Urothelium cell line (cell line): ENCODE measurements around the gene CELF5.
"Not testable (repeated sequence)": the region's sequence is repeated elsewhere in the genome, so short reads cannot be mapped to it uniquely, and the experiment has no call there.

ENCODE experiments used
- DNase-seq: peaks from one replicate; pipeline ENCODE4 v3.0.0; 2011; ENCODE audit warnings: low spot score, mixed read lengths
- FAIRE-seq: peaks from 2 replicates; lab custom pipeline; 2011; peaks lifted over from hg19 to GRCh38; lab: Jason Lieb, UNC

CELF5 gene

DNA sequence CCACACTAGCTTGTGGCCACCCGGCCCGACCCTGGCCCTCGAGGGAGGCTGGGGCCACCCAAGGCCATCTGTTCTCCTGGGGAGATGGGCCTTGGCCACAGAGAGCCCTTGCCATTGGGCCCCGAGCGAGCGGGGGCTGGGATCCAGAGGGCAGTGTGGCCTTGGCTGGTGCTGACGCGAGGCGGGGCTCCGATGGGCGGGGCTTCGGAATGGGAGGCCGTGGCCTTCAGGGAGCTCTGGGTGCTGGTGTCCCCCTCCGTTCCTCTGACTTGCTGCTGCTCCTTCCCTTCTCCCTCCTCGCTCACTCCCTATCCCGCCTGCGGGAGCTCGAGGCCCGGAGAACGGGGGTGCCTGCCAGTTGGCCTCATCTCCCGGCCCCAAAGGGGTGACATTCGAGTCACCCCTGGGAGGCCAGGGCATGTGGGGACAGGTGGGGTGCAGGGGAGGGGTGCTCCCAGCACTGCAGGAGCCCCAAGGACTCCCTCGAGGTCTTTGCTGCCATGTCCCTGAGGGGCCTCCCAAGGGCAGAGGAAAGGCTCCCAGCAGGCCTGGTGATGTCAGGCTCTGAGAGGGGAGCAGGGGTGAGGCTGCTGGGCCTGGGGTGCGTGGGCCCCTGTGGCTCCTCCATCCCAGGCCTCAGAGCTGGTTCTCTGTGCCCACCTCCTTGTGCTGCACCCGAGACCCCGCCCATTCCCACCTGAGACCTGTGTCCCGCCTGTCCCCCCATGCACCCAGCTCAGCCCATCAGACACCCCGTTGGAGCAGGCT lies 34.6 kb upstream of the CELF5 start:
- DNase-seq (no peak), FAIRE-seq (no peak)

GRCh38 chr19:3190470-3190770 lies 34.0 kb upstream of the CELF5 start:
- DNase-seq = no peak
- FAIRE-seq = no peak

DNA sequence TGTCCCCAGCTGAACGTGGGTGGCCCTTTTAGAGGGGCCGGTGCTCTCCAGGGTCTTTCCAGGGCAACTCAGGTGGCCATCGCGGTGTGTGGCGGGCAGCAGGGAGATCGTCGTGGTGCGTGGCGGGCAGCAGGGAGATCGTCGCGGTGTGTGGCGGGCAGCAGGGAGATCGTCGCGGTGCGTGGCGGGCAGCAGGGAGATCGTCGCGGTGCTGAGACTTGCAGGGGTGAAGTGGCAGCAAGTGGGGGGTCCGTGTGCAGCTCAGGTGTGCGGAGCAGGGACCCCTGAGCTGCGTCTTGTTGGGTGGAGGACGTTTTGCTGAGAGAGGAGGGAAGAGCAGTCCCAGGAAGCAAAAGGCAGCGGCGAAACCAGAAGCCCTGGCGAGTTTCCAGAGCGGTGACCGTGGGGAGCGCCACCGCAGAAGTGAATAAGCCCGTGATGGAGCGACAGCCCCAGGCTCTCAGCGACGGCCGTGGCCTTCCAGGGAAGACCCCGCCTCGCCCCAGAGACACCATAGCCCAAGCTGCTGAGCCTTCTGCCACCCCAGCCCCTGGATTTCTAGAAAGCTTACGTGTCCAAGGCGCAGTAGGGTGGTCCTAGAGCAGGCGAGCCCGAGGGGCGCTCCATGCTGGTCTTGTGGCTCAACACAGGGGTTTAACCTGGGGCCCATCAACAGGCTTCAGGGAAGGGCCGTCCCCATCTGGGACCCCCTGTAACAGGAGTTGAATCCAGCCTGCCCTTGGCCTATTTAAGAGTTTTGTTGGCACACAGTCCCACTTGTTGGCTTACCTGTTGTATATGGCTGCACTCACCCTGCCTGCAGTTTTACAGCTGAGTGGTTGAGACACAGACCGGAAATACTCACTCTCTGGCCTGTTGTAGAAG lies 33.3 kb upstream of the CELF5 start:
- DNase-seq = no peak
- FAIRE-seq = no peak

DNA sequence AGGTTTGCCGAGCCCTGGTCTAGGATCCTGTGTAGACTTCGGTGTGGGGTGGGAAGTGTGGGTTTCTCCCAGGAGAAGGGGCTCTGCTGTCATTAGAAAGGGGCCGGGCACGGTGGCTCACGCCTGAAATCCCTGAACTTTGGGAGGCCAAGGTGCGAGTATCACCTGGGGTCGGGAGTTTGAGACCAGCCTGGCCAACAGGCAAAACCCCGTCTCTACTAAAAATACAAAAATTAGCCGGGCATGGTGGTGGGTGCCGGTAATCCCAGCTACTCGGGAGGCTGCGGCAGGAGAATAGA lies 32.7 kb upstream of the CELF5 start:
- DNase-seq, FAIRE-seq: not testable (repeated sequence)

- FAIRE-seq (no peak), DNase-seq (no peak)
These were observed 32.2 kb upstream of the CELF5 start for GRCh38 chr19:3192228-3192635.

DNA sequence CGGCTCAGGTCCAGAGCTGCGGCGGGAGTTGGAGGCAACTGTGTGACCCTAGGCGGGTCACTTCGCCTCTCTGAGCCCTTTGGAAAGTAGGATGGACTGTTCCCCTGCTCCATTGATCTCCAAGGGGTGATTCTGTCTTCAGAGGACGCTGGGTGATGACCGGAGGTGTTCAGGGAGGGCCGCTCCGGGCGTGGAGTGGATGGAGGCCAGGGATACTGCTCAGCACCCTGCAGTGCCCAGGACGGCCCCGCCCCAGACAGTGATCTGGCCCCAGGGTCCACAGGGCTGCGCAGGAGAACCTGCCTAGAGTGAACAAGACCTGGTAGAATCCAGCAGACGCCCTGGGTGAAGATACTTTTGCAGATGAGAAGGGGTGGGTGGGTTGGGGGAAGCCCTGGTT lies 31.8 kb upstream of the CELF5 start:
- no peak for FAIRE-seq
- no peak for DNase-seq

DNA sequence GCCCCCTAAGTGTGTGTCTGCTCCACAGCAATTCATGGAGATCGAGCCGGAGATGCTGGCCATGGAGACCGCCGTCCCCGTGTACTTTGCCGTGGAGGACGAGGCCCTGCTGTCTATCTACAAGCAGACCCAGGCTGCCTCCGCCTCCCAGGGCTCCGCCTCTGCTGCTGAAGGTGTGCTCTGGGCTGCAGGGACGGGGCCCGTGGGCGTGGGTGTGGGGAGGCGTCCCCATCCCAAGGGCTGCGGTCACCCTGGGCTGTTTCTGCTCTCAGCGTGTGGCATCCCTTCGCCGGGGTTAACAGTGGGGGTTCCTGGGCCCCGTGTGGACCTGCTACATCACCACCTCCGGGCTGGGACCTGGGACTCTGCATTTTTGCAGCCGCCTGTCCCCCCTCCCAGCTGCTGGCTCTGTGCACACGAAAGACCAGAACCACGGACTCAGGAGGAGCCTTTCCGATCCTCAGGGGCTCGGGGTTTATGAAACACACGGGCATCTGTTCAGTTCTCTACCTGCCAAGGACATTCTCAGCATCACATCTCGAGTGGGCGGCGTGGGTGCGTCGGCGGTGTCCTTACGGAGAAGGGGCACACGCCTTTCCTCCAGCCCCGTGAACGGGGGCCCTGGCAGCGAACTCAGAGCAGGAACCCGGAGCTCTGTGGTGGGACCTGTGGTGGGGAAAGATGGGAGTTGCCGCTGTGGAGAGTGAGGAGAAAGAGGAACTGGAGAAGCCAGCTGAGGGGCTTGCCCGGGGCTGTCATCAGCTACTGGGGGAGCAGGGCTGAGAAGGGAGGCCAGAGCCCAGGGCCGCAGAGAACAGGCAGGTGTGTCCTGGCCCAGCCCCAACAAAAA lies 31.0 kb upstream of the CELF5 start:
- DNase-seq (no peak), FAIRE-seq (no peak)

DNA sequence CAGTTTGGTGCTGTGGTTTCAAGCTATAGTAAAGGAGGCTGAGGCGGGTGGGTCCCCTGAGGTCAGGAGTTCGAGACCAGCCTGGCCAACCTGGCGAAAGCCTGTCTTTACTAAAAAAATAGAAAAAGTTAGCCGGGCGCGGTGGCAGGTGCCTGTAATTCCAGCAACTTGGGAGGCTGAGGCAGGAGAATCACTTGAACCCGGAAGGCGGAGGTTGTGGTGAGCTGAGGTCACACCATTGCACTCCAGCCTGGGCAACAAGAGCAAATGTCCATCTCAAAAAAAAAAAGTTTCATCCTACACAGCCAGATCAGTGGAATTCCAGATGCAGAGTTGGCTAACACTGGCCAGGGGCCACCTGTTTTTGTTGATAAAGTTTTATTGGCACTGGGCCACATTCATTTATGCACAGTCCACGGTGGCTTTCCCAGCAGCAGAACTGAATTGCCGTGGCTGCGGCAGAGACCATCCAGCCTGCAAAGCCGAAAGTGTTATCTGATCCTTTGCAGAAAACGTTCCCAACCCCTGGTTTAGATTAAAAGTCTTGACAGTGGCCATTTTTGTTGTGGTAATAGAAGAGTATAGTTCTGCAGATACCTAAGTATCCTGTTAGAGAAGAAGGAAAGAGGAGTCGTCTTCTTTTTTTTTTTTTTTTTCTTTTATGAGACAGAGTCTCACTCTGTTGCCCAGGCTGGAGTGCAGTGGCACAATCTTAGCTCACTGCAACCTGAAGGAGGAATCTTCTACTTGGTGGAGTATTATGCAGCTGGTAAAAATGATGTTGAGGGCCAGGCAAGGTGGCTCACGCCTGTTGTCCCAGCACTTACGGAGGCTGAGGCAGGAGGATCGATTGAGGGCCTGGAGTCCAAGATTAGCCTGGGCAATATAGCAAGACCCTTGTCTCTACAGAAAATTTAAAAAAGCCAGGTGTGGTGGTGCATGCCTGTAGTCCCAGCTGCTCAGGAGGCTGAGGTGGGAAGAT lies 30.1 kb upstream of the CELF5 start:
- DNase-seq (no peak), FAIRE-seq (no peak)

DNA sequence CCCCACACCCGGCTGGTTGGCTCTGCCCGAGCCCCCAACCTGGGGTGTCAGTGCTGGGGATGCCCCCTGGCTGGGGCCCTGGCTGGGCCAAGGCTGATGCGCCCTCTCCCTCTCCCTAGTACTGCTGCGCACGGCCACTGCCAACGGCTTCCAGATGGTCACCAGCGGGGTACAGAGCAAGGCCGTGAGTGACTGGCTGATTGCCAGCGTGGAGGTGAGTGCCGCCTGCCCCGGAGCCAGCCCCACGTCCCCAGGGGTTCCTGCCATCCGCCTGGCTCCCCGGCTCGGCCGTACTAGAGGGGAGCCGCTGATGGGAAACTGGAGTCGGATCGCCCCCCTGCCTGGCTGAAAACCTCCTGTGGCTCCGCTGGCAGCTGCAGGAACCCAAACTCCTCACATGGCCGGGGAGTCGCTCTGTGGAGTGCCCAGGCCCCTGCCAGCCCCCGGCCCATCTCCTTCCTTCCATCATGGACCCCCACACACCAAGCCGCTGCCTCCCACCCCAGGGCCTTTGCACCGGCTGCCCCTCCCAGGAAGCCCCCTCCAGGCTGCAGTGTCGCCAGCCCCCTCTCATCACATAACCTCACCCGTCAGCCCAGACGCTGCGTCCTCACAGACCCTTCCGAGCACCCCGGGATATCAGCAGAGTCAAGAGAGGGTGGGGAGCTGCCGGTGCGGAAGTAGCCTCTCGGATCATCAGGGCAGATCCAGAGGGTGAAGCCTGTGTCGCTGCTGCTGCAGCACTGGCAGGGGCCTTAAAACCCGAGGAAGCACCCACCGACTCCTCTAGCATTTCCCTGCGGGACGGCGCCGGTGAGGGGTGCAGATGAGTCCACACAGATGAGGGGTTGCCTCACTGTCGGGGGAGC lies 28.2 kb upstream of the CELF5 start:
- DNase-seq = no peak
- no peak for FAIRE-seq

DNA sequence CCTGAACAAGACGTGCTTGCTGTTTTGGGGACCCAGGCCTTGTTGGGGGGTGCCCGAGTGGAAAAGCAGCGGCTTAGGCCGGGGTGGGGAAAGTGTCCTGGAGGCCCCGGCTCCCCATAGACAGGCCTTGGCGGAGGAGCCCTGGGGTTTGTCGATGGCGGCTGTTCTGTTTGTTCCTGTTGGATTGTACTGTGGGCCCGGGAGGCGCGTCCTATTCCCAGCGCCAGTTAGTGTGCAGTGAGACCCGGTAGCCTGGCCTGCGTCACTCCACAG lies 27.6 kb upstream of the CELF5 start:
- DNase-seq = no peak
- FAIRE-seq = no peak

DNA sequence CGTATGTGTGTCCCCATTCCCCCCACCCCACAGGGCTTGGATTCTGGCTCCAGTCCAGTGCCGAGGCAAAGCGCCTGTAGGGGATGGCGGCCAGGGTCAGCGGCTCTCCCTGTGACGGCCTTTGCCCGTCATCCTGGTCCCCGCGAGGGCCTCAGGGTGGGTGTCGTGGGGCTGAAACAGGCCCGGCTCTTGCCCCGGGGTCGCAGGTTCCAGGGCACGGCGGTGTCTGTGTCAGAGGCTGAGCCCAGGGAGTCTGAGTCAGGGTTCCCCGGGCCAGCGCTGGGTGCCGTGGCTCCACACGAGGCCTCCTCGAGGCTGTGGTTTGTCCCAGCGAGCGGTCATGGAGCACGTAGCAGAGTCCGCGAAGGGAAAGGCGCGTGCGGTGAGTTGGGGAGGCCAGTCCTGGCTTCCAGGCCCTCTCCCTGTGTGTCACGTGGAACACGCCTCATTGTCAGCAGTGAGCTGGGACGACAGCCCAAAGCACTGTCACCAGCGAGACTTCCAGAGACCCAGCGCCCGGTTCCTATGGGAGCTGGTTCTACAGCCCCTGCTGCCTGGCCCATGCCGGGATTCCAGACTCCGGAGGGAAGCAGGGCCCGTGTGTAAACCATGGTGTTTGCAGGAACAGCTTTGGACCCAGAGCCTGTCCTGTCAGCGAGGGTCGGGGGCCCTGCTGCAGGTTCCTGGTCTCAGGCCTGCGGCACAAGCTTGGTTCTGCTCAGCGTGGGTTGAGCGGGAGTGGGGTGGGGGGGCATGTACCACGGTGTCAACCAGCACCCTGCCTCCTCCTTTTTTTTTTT lies 25.4 kb upstream of the CELF5 start:
- FAIRE-seq (no peak), DNase-seq (no peak)

- DNase-seq (no peak), FAIRE-seq (no peak)
These were observed 23.3 kb upstream of the CELF5 start for GRCh38 chr19:3201072-3201700.

DNA sequence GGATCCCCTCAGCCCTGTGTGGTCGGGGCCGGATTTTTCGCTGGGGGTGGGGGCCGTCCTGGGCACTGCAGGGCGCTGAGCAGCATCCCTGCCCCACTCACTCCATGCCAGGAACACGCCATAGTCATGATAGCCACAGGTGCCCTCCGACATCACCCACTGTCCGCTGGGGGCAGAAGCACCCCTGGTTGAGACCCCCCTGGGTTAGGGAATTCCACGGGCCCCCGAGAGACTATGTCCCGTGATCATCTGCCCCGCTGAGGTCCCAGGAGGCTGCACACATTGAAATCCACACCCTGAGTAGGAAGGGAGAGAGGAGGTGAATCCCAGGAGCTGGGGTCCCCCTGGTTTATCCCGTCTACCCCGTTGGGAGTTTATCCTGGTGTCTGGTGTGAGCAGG lies 22.6 kb upstream of the CELF5 start:
- DNase-seq (no peak), FAIRE-seq (no peak)

DNA sequence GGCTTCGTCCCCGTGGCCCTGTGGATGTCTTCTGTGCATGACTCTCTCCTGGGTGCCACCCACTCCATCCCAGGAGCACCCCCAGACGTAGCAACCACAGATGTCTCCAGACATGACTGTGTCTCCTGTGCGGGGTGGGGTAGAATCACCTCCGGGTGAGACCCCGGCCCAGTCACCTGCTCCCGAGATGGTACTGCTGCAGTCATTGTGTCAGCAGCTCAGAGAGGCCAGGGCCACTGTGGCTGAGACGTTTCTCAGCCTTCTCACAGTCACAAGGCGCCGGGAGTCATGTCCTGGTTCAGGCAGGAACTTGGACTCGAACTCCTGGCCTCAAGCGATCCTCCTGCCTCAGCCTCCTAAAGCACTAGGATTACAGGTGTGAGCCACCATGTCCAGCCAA lies 22.1 kb upstream of the CELF5 start:
- DNase-seq (no peak), FAIRE-seq (no peak)

DNA sequence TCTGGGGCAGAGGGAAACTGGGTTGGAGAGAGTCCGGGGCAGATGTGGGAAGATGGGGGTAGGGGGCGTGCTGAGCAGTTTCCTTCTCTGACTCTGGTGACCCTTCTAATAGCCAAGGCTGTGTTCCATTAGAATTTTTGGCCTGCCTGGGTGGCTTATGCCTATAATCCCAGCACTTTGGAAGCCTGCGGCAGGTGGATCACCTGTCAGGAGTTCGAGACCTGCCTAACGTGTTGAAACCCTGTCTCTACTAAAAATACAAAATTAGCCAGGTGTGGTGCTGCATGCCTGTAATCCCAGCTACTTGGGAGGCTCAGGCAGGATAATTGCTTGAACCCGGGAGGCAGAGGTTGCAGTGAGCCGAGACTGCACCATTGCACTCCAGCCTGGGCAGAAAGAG lies 21.6 kb upstream of the CELF5 start:
- not testable (repeated sequence) for DNase-seq, FAIRE-seq

- no peak for DNase-seq
- FAIRE-seq = no peak
These were observed 20.4 kb upstream of the CELF5 start for GRCh38 chr19:3203805-3204645.

DNA sequence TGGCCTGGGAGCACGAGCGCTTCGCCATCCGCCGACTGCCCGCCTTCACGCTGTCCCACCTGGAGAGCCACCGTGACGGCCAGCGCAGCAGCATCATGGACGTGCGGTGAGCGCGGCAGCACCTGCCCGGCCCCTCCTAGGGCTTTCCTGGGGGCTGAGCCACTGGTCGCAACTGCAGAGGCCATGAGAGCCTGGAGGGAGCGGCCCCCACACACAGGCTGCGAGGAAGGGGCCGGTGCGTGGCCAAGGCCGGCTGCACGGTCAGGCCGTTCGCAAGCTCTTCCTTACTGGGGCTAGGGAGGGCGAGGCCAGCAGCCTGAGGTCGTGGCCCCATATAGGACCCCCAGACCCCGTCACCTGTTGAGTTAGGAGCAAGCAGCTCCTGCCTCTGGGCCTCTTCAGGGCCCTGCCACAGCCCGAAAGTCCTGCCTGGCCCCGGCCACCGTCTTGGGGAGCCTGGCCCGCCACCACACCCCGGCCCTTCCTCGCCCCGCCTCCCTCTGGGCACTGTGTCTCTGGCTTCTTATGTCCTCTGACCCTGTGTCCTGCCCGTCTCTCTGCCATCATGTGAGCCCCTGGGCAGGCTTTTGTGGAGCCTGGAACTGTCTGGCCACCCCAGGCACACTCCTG lies 19.7 kb upstream of the CELF5 start:
- no peak for FAIRE-seq

More for the DNA sequence above, 19.7 kb upstream of the CELF5 start:
- DNase-seq = no peak
